Smooth muscle cell (in vitro differentiated cells): Measurements from ENCODE around the gene VPS50. TPM values are rescaled to one million over a fixed set of nuclear protein-coding genes. Genes with fewer than 3 reads are reported as not detected.

Experiments
- DNase-seq: peaks from one replicate; lab custom pipeline; 2025; ENCODE audit not compliant: unreplicated experiment; lab: John Stamatoyannopoulos, UW
- H2AFZ ChIP-seq: fragments of 200-600 bp; sonication (generic); 2 replicates; pipeline ENCODE4 v1.6.0; 2016; ENCODE audit warnings: antibody characterized with exemption, low read depth, mild to moderate bottlenecking
- H3F3A ChIP-seq: fragments of 200-600 bp; sonication (generic); 2 replicates; pipeline ENCODE4 v1.6.0; 2017; ENCODE audit warnings: antibody characterized with exemption, low read depth
- H3K27ac ChIP-seq: fragments of 200-600 bp; sonication (generic); 2 replicates; pipeline ENCODE4 v1.5.1; 2016; ENCODE audit warnings: low read depth, mild to moderate bottlenecking
- H3K27me3 ChIP-seq: fragments of 200-600 bp; sonication (generic); 2 replicates; pipeline ENCODE4 v1.6.1; 2016; ENCODE audit warnings: low read depth, mild to moderate bottlenecking
- H3K36me3 ChIP-seq: fragments of 200-600 bp; sonication (generic); 2 replicates; pipeline ENCODE4 v1.5.1; 2016; ENCODE audit warnings: low read depth
- H3K4me1 ChIP-seq: fragments of 200-600 bp; sonication (generic); 2 replicates; pipeline ENCODE4 v1.5.1; 2016; ENCODE audit warnings: low read depth
- H3K4me2 ChIP-seq: fragments of 200-600 bp; sonication (generic); 2 replicates; pipeline ENCODE4 v1.6.0; 2016; ENCODE audit warnings: mild to moderate bottlenecking
- H3K4me3 ChIP-seq: fragments of 200-600 bp; sonication (generic); 2 replicates; pipeline ENCODE4 v1.5.1; 2016; ENCODE audit warnings: mild to moderate bottlenecking
- H3K79me2 ChIP-seq: fragments of 200-600 bp; sonication (generic); 2 replicates; pipeline ENCODE4 v1.6.0; 2016; ENCODE audit warnings: low read depth, mild to moderate bottlenecking
- H3K9ac ChIP-seq: fragments of 200-600 bp; sonication (generic); 2 replicates; pipeline ENCODE4 v1.6.0; 2016; ENCODE audit warnings: low read depth
- H3K9me3 ChIP-seq: fragments of 200-600 bp; sonication (generic); replicated peaks from 2 replicates; pipeline ENCODE4 v1.5.1; 2016; ENCODE audit warnings: low read depth
- H4K20me1 ChIP-seq: fragments of 200-600 bp; sonication (generic); 2 replicates; pipeline ENCODE4 v1.6.0; 2016; ENCODE audit warnings: low read depth
- WGBS: methylation state at CpG from one replicate; pipeline ENCODE4 v1.1.7; 2016; ENCODE audit warnings: low lambda C conversion rate; 5-methylcytosine and 5-hydroxymethylcytosine counted together
- polyA plus RNA-seq: library from polyadenylated mRNA; unstranded; fragments of >200 nt; fragmentation: Nextera tagmentation; extraction: Ambion mirVana; gene quantifications from 2 replicates; pipeline ENCODE4 v1.2.1, GENCODE V29; 2016
- total RNA-seq: library from RNA; depleted of rRNA; stranded (reverse); fragments of >200 nt; gene quantifications from 2 replicates; pipeline ENCODE4 v1.2.3, GENCODE V29; 2014
- TF ChIP-seq, protein P1 (sequence below): fragments of 200-600 bp; sonication (generic); IDR thresholded peaks from 2 replicates; pipeline ENCODE4 v1.5.1; 2017; ENCODE audit warnings: borderline replicate concordance, mild to moderate bottlenecking, antibody characterized with exemption; ENCODE audit not compliant: insufficient read depth, poor library complexity, severe bottlenecking

The VPS50 gene
- total and polyA plus RNA-seq, 2 experiments from 2014 or later: 7.7 to 26.7 TPM

DNA sequence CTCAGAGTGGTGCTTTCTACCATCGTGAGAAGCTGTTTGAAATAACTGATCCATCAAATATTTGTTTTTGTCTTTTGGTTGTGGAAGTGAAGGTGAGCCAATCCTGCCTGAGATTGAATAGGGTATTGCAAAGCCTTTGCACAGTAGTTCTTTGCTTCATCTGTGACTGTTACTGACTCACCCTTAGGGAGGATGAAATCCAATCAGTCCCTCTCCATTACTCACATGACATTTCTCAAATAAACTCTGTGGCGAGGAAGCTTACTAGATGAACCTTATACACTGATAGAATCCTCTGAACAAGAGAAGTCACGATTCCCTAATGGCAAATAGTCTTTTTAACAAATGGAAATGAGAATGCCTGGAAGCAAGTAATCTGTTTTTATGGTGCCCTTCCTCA lies 37.8 kb upstream of the VPS50 start:
- Histone ChIP-seq H3K4me1 (no peaks in the 10 kb centered on the region), H3K36me3 (no peaks in the 10 kb centered on the region), H3K27ac (no peak overlapping the region), H3K4me3 (no peak overlapping the region), H3K9ac (no peak overlapping the region), H3K9me3 (no peaks in the 10 kb centered on the region), H2AFZ (no peak overlapping the region), H4K20me1 (no peaks in the 10 kb centered on the region), H3F3A (no peaks in the 10 kb centered on the region), H3K79me2 (no peaks in the 10 kb centered on the region), H3K4me2 (no peak overlapping the region), H3K27me3 (peaks cover 55% of the 10 kb centered on the region)
- no peak for DNase-seq
- 50% methylated on average over 3 of the region's 3 CpGs for WGBS
- TF ChIP-seq, protein P1, sequence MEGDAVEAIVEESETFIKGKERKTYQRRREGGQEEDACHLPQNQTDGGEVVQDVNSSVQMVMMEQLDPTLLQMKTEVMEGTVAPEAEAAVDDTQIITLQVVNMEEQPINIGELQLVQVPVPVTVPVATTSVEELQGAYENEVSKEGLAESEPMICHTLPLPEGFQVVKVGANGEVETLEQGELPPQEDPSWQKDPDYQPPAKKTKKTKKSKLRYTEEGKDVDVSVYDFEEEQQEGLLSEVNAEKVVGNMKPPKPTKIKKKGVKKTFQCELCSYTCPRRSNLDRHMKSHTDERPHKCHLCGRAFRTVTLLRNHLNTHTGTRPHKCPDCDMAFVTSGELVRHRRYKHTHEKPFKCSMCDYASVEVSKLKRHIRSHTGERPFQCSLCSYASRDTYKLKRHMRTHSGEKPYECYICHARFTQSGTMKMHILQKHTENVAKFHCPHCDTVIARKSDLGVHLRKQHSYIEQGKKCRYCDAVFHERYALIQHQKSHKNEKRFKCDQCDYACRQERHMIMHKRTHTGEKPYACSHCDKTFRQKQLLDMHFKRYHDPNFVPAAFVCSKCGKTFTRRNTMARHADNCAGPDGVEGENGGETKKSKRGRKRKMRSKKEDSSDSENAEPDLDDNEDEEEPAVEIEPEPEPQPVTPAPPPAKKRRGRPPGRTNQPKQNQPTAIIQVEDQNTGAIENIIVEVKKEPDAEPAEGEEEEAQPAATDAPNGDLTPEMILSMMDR: no peak

DNA sequence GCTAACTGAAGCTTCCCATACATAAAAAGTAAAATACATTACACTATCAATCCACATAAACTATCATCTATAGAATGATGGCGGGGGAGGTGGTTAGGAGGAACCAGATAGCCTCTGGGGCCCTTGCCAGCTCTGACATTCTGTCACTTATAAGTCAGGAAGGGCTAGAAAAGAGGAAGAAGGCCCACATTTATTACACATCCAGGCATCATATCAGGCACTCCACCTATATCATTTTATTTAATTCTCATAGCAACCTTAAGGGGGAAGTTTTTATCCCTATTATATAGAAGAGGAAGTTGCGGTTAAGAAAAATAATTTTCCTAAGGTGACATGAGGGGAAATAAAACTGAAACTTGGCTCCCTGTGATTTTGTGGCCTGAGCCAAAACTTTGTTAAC lies 35.8 kb upstream of the VPS50 start:
- Histone ChIP-seq H3F3A (no peaks in the 10 kb centered on the region), H3K9ac (no peak overlapping the region), H3K79me2 (no peaks in the 10 kb centered on the region), H3K27ac (no peak overlapping the region), H3K36me3 (no peaks in the 10 kb centered on the region), H3K9me3 (no peaks in the 10 kb centered on the region), H4K20me1 (no peaks in the 10 kb centered on the region), H3K4me2 (no peak overlapping the region), H3K4me3 (no peak overlapping the region), H3K27me3 (peaks cover 36% of the 10 kb centered on the region), H2AFZ (no peak overlapping the region), H3K4me1 (no peaks in the 10 kb centered on the region)
- 94% methylated on average over 2 of the region's 2 CpGs for WGBS
- TF ChIP-seq, protein P1: no peak
- no peak for DNase-seq

DNA sequence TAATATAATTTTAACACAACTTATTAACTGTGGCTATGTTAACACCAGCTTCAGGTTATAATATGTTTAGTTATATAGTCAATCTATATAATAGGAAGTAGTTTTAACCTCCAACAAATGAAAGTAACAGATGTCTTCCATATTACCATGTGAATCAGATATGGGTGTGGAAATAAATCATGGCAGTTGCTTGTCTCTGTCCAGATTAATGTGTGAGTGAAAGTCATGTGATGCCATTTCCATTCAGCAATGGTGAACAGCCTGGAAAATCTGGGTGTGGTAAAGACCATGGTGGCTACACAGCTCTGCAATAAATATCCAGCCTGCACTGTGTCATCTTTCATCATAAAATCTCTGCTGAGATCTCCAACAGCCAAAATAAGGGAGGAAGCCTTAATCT lies 33.7 kb upstream of the VPS50 start:
- Histone ChIP-seq H3K4me3 (no peak overlapping the region), H3K27ac (no peak overlapping the region), H3K4me1 (no peaks in the 10 kb centered on the region), H3K27me3 (peaks cover 30% of the 10 kb centered on the region), H3K4me2 (no peak overlapping the region), H3K36me3 (no peaks in the 10 kb centered on the region), H3K9ac (no peak overlapping the region), H3K9me3 (no peaks in the 10 kb centered on the region), H3F3A (no peaks in the 10 kb centered on the region), H3K79me2 (no peaks in the 10 kb centered on the region), H4K20me1 (no peaks in the 10 kb centered on the region), H2AFZ (no peak overlapping the region)
- TF ChIP-seq, protein P1: no peak
- DNase-seq: no peak

DNA sequence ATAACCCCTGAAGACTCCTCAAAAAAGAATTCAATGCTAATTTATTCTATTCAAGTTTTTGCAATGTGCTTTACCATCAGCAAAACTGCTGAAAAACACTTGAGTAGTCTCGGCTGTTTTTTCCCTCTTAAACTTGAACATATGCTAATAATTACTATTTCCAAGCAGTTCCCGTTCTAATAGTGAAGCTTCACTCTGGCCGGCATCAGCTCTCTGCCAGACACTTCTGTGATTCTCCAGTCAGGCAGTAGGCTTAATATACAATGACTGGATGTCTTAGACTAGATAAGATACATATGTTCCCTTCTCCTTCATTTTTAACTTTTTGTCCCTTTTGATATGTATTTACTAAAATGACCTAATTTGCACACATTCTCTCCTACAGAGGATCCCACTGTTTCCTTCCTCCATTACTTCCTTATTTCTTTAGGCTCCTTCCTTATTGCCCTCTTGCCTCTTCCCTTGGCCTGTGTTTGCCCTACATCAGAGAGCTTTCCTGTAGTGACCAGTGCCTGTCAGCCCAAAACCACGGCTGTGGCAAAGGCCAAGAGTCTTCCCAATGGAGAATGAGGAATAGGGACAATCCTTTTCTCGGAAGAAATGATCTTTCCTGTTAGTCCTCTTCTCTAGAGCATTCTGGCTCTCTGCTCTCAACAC lies 29.4 kb upstream of the VPS50 start:
- no peaks in the 10 kb centered on the region for H3K79me2 ChIP-seq
- H3K4me1 ChIP-seq: no peaks in the 10 kb centered on the region
- WGBS: 65% methylated on average over 5 of the region's 5 CpGs
- H3K4me2 ChIP-seq: no peak overlapping the region
- H3K27me3 ChIP-seq: peaks cover 33% of the 10 kb centered on the region
- H3K9me3 ChIP-seq: no peaks in the 10 kb centered on the region
- H3K9ac ChIP-seq: no peak overlapping the region
- no peak overlapping the region for H2AFZ ChIP-seq
- no peaks in the 10 kb centered on the region for H4K20me1 ChIP-seq
- no peak overlapping the region for H3K27ac ChIP-seq
- no peaks in the 10 kb centered on the region for H3K36me3 ChIP-seq
- TF ChIP-seq, protein P1: no peak
- no peak overlapping the region for H3K4me3 ChIP-seq
- no peak for DNase-seq
- H3F3A ChIP-seq: no peaks in the 10 kb centered on the region
